OCI-LY7 (cell line): Measurements from ENCODE around the gene PHF12.

ENCODE experiments used
- CTCF ChIP-seq: fragments of 200-600 bp; sonication (generic); conservative IDR thresholded peaks from 2 replicates; pipeline ENCODE4 v1.5.1; 2014; ENCODE audit warnings: mild to moderate bottlenecking, antibody characterized with exemption, low read length, moderate library complexity, mixed read lengths
- EZH2phosphoT487 ChIP-seq: fragments of 200-600 bp; sonication (generic); IDR thresholded peaks from 2 replicates; pipeline ENCODE4 v1.6.1; 2018; ENCODE audit warnings: low read depth, borderline replicate concordance, mild to moderate bottlenecking, mixed run types, antibody characterized with exemption, low read length, moderate library complexity, mixed read lengths

- TF ChIP-seq CTCF, result no peak
- no peak for TF ChIP-seq EZH2phosphoT487
Measured at GRCh38 chr17:28941251-28941650, 10.1 kb downstream of the PHF12 start.
